A549 (cell line): ENCODE data around the gene IL22. TPM values are rescaled to one million over a fixed set of nuclear protein-coding genes. Genes with fewer than 3 reads are reported as not detected.

Experiments
- ATAC-seq, 2 experiments: fragments of 200-7000 bp in 1 of 2; fragments of >200 bp in 1 of 2; cut with Nextera tagmentation in 1 of 2; cut with Tn5 transposase in 1 of 2; 3 replicates each; pipeline versions ENCODE4 v1.8.0 to v1.9.1; 2018 to 2020; ENCODE audit warnings: mild to moderate bottlenecking in 1 of 2, moderate library complexity in 1 of 2
- CTCF ChIA-PET: fragments of 300-600 bp; sonication (Branson Sonifier 250); formaldehyde crosslinking; extraction: SDS; loops from one replicate; lab custom pipeline; 2021; ENCODE audit warnings: antibody characterized with exemption, inconsistent platforms; lab: Yijun Ruan, JAX
- POLR2A ChIA-PET: fragments of 350-600 bp; formaldehyde crosslinking; extraction: SDS; loops from one replicate; lab custom pipeline; 2021; ENCODE audit warnings: antibody characterized with exemption, inconsistent platforms; lab: Yijun Ruan, JAX
- DNase-seq, 2 experiments: peaks; one replicate each; pipeline versions ENCODE4 v3.0.0 to v3.0.0-alpha.2; 2011 to 2016; ENCODE audit warnings: low read depth in 1 of 2, low spot score in 1 of 2
- FAIRE-seq: peaks from 2 replicates; lab custom pipeline; 2011; peaks lifted over from hg19 to GRCh38; lab: Jason Lieb, UNC
- H3K27ac ChIP-seq, 2 experiments: fragments of >200 bp; sonication (Bioruptor Twin); formaldehyde crosslinking; 3 replicates each; pipeline ENCODE4 v1.5.1; 2016 to 2017
- H3K4me1 ChIP-seq: fragments of >200 bp; sonication (Bioruptor Twin); formaldehyde crosslinking; 3 replicates; pipeline ENCODE4 v1.6.1; 2016
- H3K4me2 ChIP-seq: fragments of >200 bp; sonication (Bioruptor Twin); formaldehyde crosslinking; 3 replicates; pipeline ENCODE4 v1.6.1; 2016
- H3K4me3 ChIP-seq: fragments of >200 bp; sonication (Bioruptor Twin); formaldehyde crosslinking; 3 replicates; pipeline ENCODE4 v1.5.1; 2016
- H3K9me3 ChIP-seq: fragments of >200 bp; sonication (Bioruptor Twin); formaldehyde crosslinking; 3 replicates; pipeline ENCODE4 v1.6.1; 2016
- BHLHE40 ChIP-seq: IDR thresholded peaks from 2 replicates; pipeline ENCODE4 v1.6.1; 2012; ENCODE audit warnings: low read depth, low read length, inconsistent platforms
- CBX2 ChIP-seq: fragments of 200-600 bp; sonication (generic); IDR thresholded peaks from 2 replicates; pipeline ENCODE4 v1.6.1; 2016; ENCODE audit warnings: low read depth, mild to moderate bottlenecking, borderline replicate concordance
- CEBPB ChIP-seq, 2 experiments: fragments of >200 bp in 1 of 2; sonication (Bioruptor Twin) in 1 of 2; formaldehyde crosslinking in 1 of 2; IDR thresholded peaks; 2 replicates each; pipeline ENCODE4 v1.6.1; 2012 to 2016
- EHMT2 ChIP-seq: fragments of 200-600 bp; sonication (generic); IDR thresholded peaks from 2 replicates; pipeline ENCODE4 v1.6.1; 2016; ENCODE audit warnings: antibody characterized with exemption, low read depth, mild to moderate bottlenecking, moderate library complexity
- FOSL2 ChIP-seq, 2 experiments: fragments of 450-650 bp in 1 of 2; fragments of >200 bp in 1 of 2; sonication (Bioruptor Twin) in 1 of 2; formaldehyde crosslinking; IDR thresholded peaks; 2 replicates each; pipeline versions ENCODE4 v1.5.0 to v1.6.1; 2016 to 2020; ENCODE audit warnings: mild to moderate bottlenecking in 1 of 2, moderate library complexity in 1 of 2
- FOXS1 ChIP-seq: fragments of 250-450 bp; sonication (Bioruptor Pico); IDR thresholded peaks from 2 replicates; pipeline ENCODE4 v1.5.0; 2020; ENCODE audit warnings: mild to moderate bottlenecking, moderate library complexity
- HOXB13 ChIP-seq: fragments of 250-450 bp; sonication (Bioruptor Pico); IDR thresholded peaks from 2 replicates; pipeline ENCODE4 v1.5.0; 2020; ENCODE audit warnings: low read depth, mild to moderate bottlenecking, moderate library complexity
- HOXB5 ChIP-seq: fragments of 250-450 bp; sonication (Bioruptor Pico); IDR thresholded peaks from 2 replicates; pipeline ENCODE4 v1.5.0; 2020; ENCODE audit warnings: mild to moderate bottlenecking, moderate library complexity
- JUN ChIP-seq, 2 experiments: fragments of >200 bp; sonication (Bioruptor Twin); formaldehyde crosslinking; IDR thresholded peaks; 2 replicates in 1 of 2; 3 replicates in 1 of 2; pipeline ENCODE4 v1.6.1; 2016 to 2017
- MAZ ChIP-seq: fragments of 150-350 bp; IDR thresholded peaks from 2 replicates; pipeline ENCODE4 v1.6.1; 2014; ENCODE audit warnings: antibody characterized with exemption, low read depth, low read length, borderline replicate concordance
- MYC ChIP-seq: IDR thresholded peaks from 2 replicates; pipeline ENCODE4 v1.6.1; 2012; ENCODE audit warnings: mild to moderate bottlenecking, inconsistent platforms, low read length, improper control_type of control experiment, borderline replicate concordance
- PHF8 ChIP-seq: fragments of 200-600 bp; sonication (generic); IDR thresholded peaks from 2 replicates; pipeline ENCODE4 v1.6.1; 2016; ENCODE audit warnings: low read depth, mild to moderate bottlenecking, antibody characterized with exemption, moderate library complexity, borderline replicate concordance
- POLR2AphosphoS2 ChIP-seq: conservative IDR thresholded peaks from 2 replicates; pipeline ENCODE4 v1.6.1; 2012; ENCODE audit warnings: low read length, improper control_type of control experiment, inconsistent platforms
- RCOR1 ChIP-seq: fragments of 150-350 bp; IDR thresholded peaks from 2 replicates; pipeline ENCODE4 v1.6.1; 2014; ENCODE audit warnings: antibody characterized with exemption, low read length, low read depth
- RNF2 ChIP-seq: fragments of 200-600 bp; sonication (generic); IDR thresholded peaks from 2 replicates; pipeline ENCODE4 v1.6.1; 2016; ENCODE audit warnings: low read depth, mild to moderate bottlenecking, antibody characterized with exemption, moderate library complexity, borderline replicate concordance
- SREBF2 ChIP-seq: fragments of 450-650 bp; IDR thresholded peaks from 2 replicates; pipeline ENCODE4 v1.6.1; 2014; ENCODE audit warnings: mild to moderate bottlenecking, moderate library complexity
- TP53 ChIP-seq: fragments of 250-450 bp; sonication (Bioruptor Pico); IDR thresholded peaks from 2 replicates; pipeline ENCODE4 v1.5.0; 2021; ENCODE audit warnings: mild to moderate bottlenecking, moderate library complexity
- ZSCAN20 ChIP-seq: fragments of 250-450 bp; sonication (Bioruptor Pico); IDR thresholded peaks from 2 replicates; pipeline ENCODE4 v1.8.0; 2022; ENCODE audit warnings: mild to moderate bottlenecking, moderate library complexity
- WGBS: methylation state at CpG from one replicate; pipeline ENCODE4 v1.1.6; 2017; ENCODE audit errors: missing lambda C conversion rate; 5-methylcytosine and 5-hydroxymethylcytosine counted together
- polyA plus RNA-seq, 4 experiments: library from polyadenylated mRNA; depleted of rRNA in 3 of 4; stranded (reverse); fragments of >200 nt; fragmentation: RNase III in 1 of 4; extraction: RNeasy Plus Mini Kit Qiagen cat#74134 plus additional on column Dnase treatment in 1 of 4; gene quantifications; 2 replicates in 3 of 4; 3 replicates in 1 of 4; pipeline ENCODE4 v1.2.3, GENCODE V29; 2011 to 2017

The IL22 gene
- polyA plus RNA-seq, 2 of the 4 experiments (the other 2 are of a cell fraction): not detected

GRCh38 chr12:68292151-68292943, 38.9 kb upstream of the IL22 start:
- WGBS: 84% methylated on average over 9 of the region's 9 CpGs
- CTCF ChIA-PET: interaction anchor here (1.2 to 1.8 kb wide), 3 partner anchors 69 to 71 kb away, joined by 3 to 6 read pairs (median 5); no protein-coding TSS in a partner anchor
- DNase-seq (no peak), ATAC-seq (no peak), FAIRE-seq (no peak)
- POLR2A ChIA-PET: no interaction called here
- Histone ChIP-seq H3K4me1 (no peaks in the 10 kb centered on the region), H3K4me2 (no peak overlapping the region), H3K9me3 (no peaks in the 10 kb centered on the region), H3K4me3 (no peak overlapping the region), H3K27ac (no peak overlapping the region)
- no peak for TF ChIP-seq JUN (IDR thresholded peaks at IDR 0.05)

GRCh38 chr12:68291396-68292036, 38.1 kb upstream of the IL22 start:
- Histone ChIP-seq H3K4me2 (no peak overlapping the region), H3K4me3 (no peak overlapping the region)
- TF ChIP-seq FOSL2 (IDR thresholded peaks at IDR 0.05) (no peak), FOSL2 (CRISPR knock-in tag; IDR thresholded peaks at IDR 0.05) (peak; percentile 45), HOXB13 (CRISPR knock-in tag) (no peak), ZSCAN20 (CRISPR knock-in tag) (no peak), PHF8 (no peak)
- TF ChIP-seq, all 56 proteins: peak for 1
- ChIA-PET CTCF (interaction anchor here (1.2 to 1.3 kb wide), 2 partner anchors 68 to 71 kb away, joined by 3 to 5 read pairs; no protein-coding TSS in a partner anchor), POLR2A (no interaction called here)
- H3K9me3 ChIP-seq: no peaks in the 10 kb centered on the region
- FAIRE-seq: no peak
- H3K4me1 ChIP-seq: no peaks in the 10 kb centered on the region
- no peak overlapping the region for H3K27ac ChIP-seq
- no peak for ATAC-seq
- 81% methylated on average over 4 of the region's 4 CpGs for WGBS
- DNase-seq: no peak

- FAIRE-seq: no peak
- WGBS: 74% methylated on average over 6 of the region's 6 CpGs
- Histone ChIP-seq H3K9me3 (no peaks in the 10 kb centered on the region), H3K4me1 (no peaks in the 10 kb centered on the region), H3K4me3 (no peak overlapping the region), H3K4me2 (no peak overlapping the region), H3K27ac (no peak overlapping the region)
- DNase-seq: no peak
- TF ChIP-seq RNF2 (no peak), HOXB5 (CRISPR knock-in tag) (no peak), MAZ (no peak), RCOR1 (no peak), FOXS1 (CRISPR knock-in tag) (no peak), CEBPB (IDR thresholded peaks at IDR 0.05) (no peak), JUN (IDR thresholded peaks at IDR 0.05) (no peak), EHMT2 (no peak), MYC (no peak), POLR2AphosphoS2 (no peak), TP53 (CRISPR knock-in tag) (no peak)
- ATAC-seq: no peak
- CTCF ChIA-PET: interaction anchor here (1.1 kb wide), 1 partner anchor 67 kb away, joined by 7 read pairs; no protein-coding TSS in a partner anchor
- POLR2A ChIA-PET: no interaction called here
These were observed 36.7 kb upstream of the IL22 start for GRCh38 chr12:68290126-68290525.

DNA sequence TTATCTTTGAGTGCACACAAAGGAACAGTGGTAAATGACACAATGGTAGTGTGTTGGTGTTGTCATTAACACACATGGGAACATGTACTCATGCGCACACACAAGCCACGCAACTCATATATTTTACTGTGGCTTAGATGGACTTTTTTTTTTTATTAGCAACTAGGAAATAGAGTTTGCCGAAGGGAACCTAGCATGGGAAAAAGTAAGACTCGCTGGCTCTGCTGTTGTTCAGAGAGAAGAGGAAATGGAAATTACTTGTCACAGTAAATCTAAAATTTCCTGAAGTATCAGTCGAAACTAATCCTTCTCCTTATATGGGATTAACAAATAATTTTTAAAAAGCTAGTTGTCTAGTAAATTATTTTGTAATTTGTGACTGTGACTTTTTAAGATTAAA, 33.7 kb upstream of the IL22 start:
- no peak for FAIRE-seq
- 70% methylated on average over 5 of the region's 5 CpGs for WGBS

More for the DNA sequence above, 33.7 kb upstream of the IL22 start:
- no peak overlapping the region for H3K4me3 ChIP-seq
- H3K4me1 ChIP-seq: no peaks in the 10 kb centered on the region
- H3K4me2 ChIP-seq: no peak overlapping the region
- no peaks in the 10 kb centered on the region for H3K9me3 ChIP-seq
- TF ChIP-seq CBX2: no peak
- TF ChIP-seq BHLHE40: no peak
- no peak for TF ChIP-seq SREBF2
- TF ChIP-seq MAZ: no peak
- TF ChIP-seq ZSCAN20 (CRISPR knock-in tag): no peak
- POLR2A ChIA-PET: no interaction called here
- DNase-seq (no peak), ATAC-seq (no peak)
- H3K27ac ChIP-seq: no peak overlapping the region
- CTCF ChIA-PET: interaction anchor here (0.6 kb wide), 1 partner anchor 1712 kb away, joined by 3 read pairs; no protein-coding TSS in a partner anchor
